Measurements from ENCODE around the gene ARL16.
A peak's percentile ranks its signal among the peaks of the same experiment; 100 is the strongest.

Gene ARL16

GRCh38 chr17:81660441-81660840 is 23.2 kb downstream of the ARL16 start:
- Histone ChIP-seq H3K36me3 (peaks cover 16% of the 10 kb centered on the region), H3K4me1 (peaks cover 48% of the 10 kb centered on the region), H3K9me3 (no peaks in the 10 kb centered on the region), H3K4me3 (no peak overlapping the region), H3K9ac (no peak overlapping the region), H3K4me2 (no peak overlapping the region), H3K27me3 (no peaks in the 10 kb centered on the region), H3K27ac (no peak overlapping the region), H4K20me1 (no peaks in the 10 kb centered on the region)
- TF ChIP-seq Cebpa-rat (IDR thresholded peaks at IDR 0.05): no peak

- Histone ChIP-seq H4K20me1 (no peaks in the 10 kb centered on the region), H3K27me3 (no peaks in the 10 kb centered on the region), H3K9me3 (no peaks in the 10 kb centered on the region), H3K9ac (no peak overlapping the region), H3K36me3 (peaks cover 3% of the 10 kb centered on the region), H3K4me2 (peak overlapping the region; percentile 22; the same call in 1 of the 2 replicates), H3K27ac (no peak overlapping the region), H3K4me1 (peaks cover 47% of the 10 kb centered on the region), H3K4me3 (no peak overlapping the region)
- no peak for TF ChIP-seq Cebpa-rat (IDR thresholded peaks at IDR 0.05)
Measured at GRCh38 chr17:81659038-81659437, 24.6 kb downstream of the ARL16 start.

- Histone ChIP-seq H3K27ac (peak overlapping the region; percentile 66), H3K27me3 (no peaks in the 10 kb centered on the region), H3K36me3 (no peaks in the 10 kb centered on the region), H3K4me1 (peaks cover 67% of the 10 kb centered on the region), H3K4me3 (no peak overlapping the region), H3K9me3 (no peaks in the 10 kb centered on the region), H3K9ac (peak overlapping the region; percentile 29; the same call in 1 of the 2 replicates), H4K20me1 (no peaks in the 10 kb centered on the region), H3K4me2 (peak overlapping the region; percentile 74)
- no peak for TF ChIP-seq Cebpa-rat (IDR thresholded peaks at IDR 0.05)
Measured at GRCh38 chr17:81656835-81657234, 26.8 kb downstream of the ARL16 start.

- Histone ChIP-seq H3K27ac (peak within 1 kb of the TSS; percentile 66), H3K9ac (peak within 1 kb of the TSS; percentile 32; the same call in 1 of the 2 replicates), H3K9me3 (no peaks in the 10 kb centered on the region), H4K20me1 (no peaks in the 10 kb centered on the region), H3K27me3 (no peaks in the 10 kb centered on the region), H3K4me2 (peak within 1 kb of the TSS; percentile 74), H3K36me3 (no peaks in the 10 kb centered on the region), H3K4me1 (peaks cover 73% of the 10 kb centered on the region), H3K4me3 (no peak within 1 kb of the TSS)
- no peak for TF ChIP-seq Cebpa-rat (IDR thresholded peaks at IDR 0.05)
Measured at GRCh38 chr17:81656118-81656743, 27.4 kb downstream of the ARL16 start, which contains the start of gene PDE6G. Gene PDE6G (minus strand): TSS chr17:81656542. CDS start chr17:81653305, 3,237 bp downstream.

- Histone ChIP-seq H3K36me3 (no peaks in the 10 kb centered on the region), H3K4me3 (no peak overlapping the region), H3K27me3 (no peaks in the 10 kb centered on the region), H3K27ac (peak overlapping the region; percentile 66), H3K4me1 (peaks cover 80% of the 10 kb centered on the region), H3K9ac (peak overlapping the region; percentile 32; the same call in 1 of the 2 replicates), H4K20me1 (no peaks in the 10 kb centered on the region), H3K4me2 (peak overlapping the region; percentile 74), H3K9me3 (no peaks in the 10 kb centered on the region)
- TF ChIP-seq Cebpa-rat (IDR thresholded peaks at IDR 0.05): no peak
Measured at GRCh38 chr17:81655378-81656117, 28.0 kb downstream of the ARL16 start.

- H3K4me3 ChIP-seq: peak overlapping the region; percentile 66
- peaks cover 18% of the 10 kb centered on the region for H3K9me3 ChIP-seq
- peak overlapping the region; percentile 92 for H3K27ac ChIP-seq
- H4K20me1 ChIP-seq: no peaks in the 10 kb centered on the region
- H3K9ac ChIP-seq: peak overlapping the region; percentile 81
- no peak for TF ChIP-seq Cebpa-rat (IDR thresholded peaks at IDR 0.05)
- H3K27me3 ChIP-seq: no peaks in the 10 kb centered on the region
- peak overlapping the region; percentile 99 for H3K4me2 ChIP-seq
- H3K4me1 ChIP-seq: peaks cover 71% of the 10 kb centered on the region
- H3K36me3 ChIP-seq: no peaks in the 10 kb centered on the region
Measured at GRCh38 chr17:81652906-81653771, 30.5 kb downstream of the ARL16 start.

GRCh38 chr17:81651692-81652091 is 31.9 kb downstream of the ARL16 start:
- no peak overlapping the region for H3K9ac ChIP-seq

GRCh38 chr17:81650951-81651350 is 32.6 kb downstream of the ARL16 start:
- H3K9ac ChIP-seq: no peak overlapping the region
- H3K9me3 ChIP-seq: peaks cover 22% of the 10 kb centered on the region
- no peak for TF ChIP-seq Cebpa-rat (IDR thresholded peaks at IDR 0.05)
- no peaks in the 10 kb centered on the region for H3K27me3 ChIP-seq
- H3K4me3 ChIP-seq: no peak overlapping the region
- H4K20me1 ChIP-seq: no peaks in the 10 kb centered on the region
- no peaks in the 10 kb centered on the region for H3K36me3 ChIP-seq
- H3K4me2 ChIP-seq: peak overlapping the region; percentile 42
- H3K27ac ChIP-seq: peak overlapping the region; percentile 28
- H3K4me1 ChIP-seq: peaks cover 55% of the 10 kb centered on the region

More at GRCh38 chr17:81651692-81652091, 31.9 kb downstream of the ARL16 start:
- Histone ChIP-seq H3K4me3 (no peak overlapping the region), H4K20me1 (no peaks in the 10 kb centered on the region), H3K9me3 (peaks cover 22% of the 10 kb centered on the region), H3K27ac (0 out of 2 replicates have a peak overlapping the region, but pooled peaks have one; percentile 28), H3K4me2 (peak overlapping the region; percentile 42), H3K36me3 (no peaks in the 10 kb centered on the region), H3K27me3 (no peaks in the 10 kb centered on the region), H3K4me1 (peaks cover 62% of the 10 kb centered on the region)
- TF ChIP-seq Cebpa-rat (IDR thresholded peaks at IDR 0.05): no peak

- no peak overlapping the region for H3K4me3 ChIP-seq
- TF ChIP-seq Cebpa-rat (IDR thresholded peaks at IDR 0.05): no peak
- H3K36me3 ChIP-seq: no peaks in the 10 kb centered on the region
- H3K27me3 ChIP-seq: no peaks in the 10 kb centered on the region
- no peak overlapping the region for H3K4me2 ChIP-seq
- H3K9ac ChIP-seq: no peak overlapping the region
- no peak overlapping the region for H3K27ac ChIP-seq
- peaks cover 50% of the 10 kb centered on the region for H3K4me1 ChIP-seq
- H4K20me1 ChIP-seq: no peaks in the 10 kb centered on the region
- H3K9me3 ChIP-seq: peaks cover 22% of the 10 kb centered on the region
Measured at GRCh38 chr17:81648707-81649085, 34.9 kb downstream of the ARL16 start.

Measured in BLaER1 (cell line).